ENCODE measurements around the gene UMAD1.

The UMAD1 gene

DNA sequence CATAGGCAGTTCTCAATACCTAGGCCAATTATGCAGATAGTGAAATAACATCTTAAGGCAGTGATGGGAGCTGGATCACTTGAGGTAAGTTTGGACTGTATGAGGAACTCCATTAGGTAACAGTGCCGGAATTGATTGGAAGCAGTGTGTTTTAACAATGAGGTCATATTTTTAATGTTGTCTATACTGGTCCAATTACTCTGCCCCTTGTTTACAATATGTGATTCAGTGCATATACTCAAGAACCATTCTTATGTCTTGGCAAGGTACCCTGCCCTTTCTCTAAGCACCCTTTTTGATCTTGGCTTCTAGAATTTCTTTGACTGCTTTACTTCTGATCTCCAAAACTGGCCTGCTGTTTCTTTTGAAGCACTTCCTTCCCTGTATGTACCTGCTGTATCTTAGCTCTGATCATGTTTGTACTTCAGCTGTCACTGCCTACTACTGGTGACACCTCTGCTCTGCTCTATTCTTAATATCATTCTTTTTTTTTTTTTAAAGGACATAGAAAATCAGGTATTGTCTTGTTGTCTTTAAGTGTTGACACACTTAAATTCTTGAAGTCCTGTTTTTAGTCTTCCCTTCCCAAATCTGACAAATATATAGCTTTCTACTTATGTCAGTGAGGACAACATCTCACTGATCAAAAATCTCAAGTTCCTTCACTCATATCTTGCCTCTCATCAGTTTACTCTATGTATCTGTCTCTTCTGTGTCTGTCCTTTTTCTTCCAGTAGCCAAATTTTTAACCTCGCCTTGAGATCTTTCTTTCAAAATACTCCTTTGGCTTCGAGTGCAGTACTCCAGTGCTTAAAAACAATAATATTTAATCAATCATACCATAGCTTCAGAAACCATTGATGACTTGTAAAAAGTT is 124.2 kb downstream of the UMAD1 start:
- no peak for TF ChIP-seq GATA1 (IDR thresholded peaks at IDR 0.05; ENCODE audit: low read depth, low read length)
- no peak for TF ChIP-seq POLR2A (IDR thresholded peaks at IDR 0.05; ENCODE audit: low read length)
- no peak for DNase-seq

DNA sequence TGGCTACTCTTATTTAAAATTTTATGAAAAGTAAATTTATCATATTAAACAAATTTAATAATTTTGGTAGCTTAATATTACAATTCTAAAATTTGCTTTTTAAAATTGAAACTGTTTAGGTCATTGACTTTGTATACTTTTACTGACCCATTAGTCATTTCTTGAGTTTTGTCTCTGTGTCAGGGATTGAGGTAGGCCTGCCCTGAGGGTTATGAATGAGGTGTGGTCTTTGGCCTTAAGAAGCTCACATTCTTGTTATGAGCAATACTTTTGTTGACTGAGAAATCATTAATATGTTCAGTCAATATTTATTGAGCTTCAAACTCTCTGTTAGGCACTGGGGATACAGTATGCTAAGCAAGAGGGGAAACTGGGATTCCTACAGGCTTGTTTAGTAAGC is 124.9 kb downstream of the UMAD1 start:
- no peak for DNase-seq
- TF ChIP-seq GATA1 (IDR thresholded peaks at IDR 0.05; ENCODE audit: low read depth, low read length) (no peak), POLR2A (IDR thresholded peaks at IDR 0.05; ENCODE audit: low read length) (no peak)

DNA sequence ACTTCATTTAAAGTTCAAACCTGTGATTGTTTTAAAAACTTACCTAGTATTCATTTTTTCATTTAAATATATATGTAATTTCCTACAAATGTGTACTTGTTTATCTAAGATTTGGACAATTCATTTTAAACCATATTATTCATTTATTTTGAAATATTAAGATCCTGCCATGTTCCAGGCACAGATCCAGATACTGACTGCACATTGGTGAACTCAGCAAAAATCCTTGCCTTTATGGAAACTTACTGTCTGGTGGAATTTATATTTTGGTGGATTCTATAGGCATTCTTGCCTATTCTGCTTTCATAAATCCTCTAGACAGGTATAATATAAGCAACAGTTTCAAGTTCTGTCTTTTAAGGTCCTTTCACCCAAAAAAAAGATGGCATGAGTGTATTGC is 126.1 kb downstream of the UMAD1 start:
- DNase-seq, result peak in 1 of 2 experiments; percentile 6
- no peak for TF ChIP-seq POLR2A (IDR thresholded peaks at IDR 0.05; ENCODE audit: low read length)
- no peak for TF ChIP-seq GATA1 (IDR thresholded peaks at IDR 0.05; ENCODE audit: low read depth, low read length)

DNA sequence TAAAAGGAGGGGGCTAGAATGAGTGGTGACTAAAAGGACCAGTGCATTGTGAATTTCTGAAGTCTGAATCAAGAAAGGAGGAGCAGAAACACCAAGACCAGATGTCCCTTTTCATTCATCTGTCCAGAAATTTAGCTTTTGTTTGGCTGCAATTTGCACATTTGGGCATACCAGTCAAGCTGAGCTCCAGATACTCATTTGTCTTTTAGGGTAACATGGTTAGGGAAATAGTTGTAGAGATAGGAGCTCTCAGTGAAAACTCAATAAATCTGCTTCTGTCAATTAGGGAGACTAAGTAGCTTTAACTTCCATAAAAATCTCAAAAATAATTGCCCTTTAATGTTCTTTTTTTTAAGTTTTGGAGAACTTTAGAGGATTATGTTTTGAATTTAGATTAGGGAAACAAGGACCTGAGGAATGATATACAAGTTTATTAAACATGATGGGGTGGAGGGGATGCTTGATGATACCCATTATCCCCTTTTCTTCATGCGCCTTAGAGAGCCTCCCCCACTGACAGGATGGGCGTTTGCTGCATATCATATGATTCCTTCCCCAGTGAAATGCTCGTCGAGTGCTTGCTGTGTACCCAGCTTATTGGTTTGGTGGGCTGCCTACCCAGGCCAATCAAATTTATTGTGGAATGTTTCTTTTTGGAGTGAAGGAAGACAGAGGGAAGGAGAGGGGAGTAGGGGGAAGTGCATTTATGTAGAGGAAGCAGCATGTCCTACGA is 128.6 kb downstream of the UMAD1 start:
- DNase-seq, result no peak
- TF ChIP-seq POLR2A (IDR thresholded peaks at IDR 0.05; ENCODE audit: low read length) (no peak), GATA1 (IDR thresholded peaks at IDR 0.05; ENCODE audit: low read depth, low read length) (no peak)

DNA sequence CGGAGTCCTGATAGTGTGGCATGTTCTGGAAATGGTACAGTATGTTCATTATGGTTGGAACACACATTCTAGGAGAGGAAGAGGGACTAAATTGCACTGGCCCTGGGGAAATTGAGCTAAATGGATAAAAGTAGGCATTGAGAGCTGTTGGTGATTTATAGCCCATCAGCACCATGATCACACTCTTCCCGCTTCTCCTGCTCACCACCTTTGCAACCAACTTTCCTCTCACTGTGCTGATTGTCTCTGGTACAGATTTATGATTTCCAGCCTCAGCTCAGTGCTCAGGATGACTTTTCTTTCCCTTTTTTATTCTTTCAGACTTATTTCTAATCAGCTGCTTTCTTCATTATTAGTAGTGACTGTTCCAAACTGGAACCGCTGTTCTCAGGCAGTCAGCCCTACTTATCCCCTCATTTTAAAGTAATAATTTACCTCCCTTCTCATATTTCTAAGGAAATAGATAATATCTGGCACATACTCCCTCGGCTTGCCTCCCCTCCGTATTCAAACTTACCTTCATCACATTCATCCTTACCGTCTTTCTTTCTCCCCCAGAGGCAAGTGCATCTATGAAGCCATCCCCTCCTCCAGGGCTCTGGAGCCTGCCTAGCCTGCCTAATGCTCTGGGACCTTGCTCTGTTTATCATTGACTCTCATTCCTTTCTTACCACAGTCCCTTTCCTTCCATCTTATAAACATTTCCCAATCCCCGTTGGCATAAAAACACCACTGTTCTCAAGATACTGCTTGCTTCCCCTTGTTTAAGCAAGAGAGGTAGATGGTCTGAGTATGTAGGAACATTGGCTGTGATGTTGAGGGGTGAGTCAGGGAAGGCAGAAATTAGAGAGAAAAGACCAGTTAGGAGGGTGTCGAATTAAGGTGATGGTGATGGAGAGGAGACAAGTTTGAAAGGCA is 129.4 kb downstream of the UMAD1 start:
- DNase-seq, result no peak
- TF ChIP-seq GATA1 (IDR thresholded peaks at IDR 0.05; ENCODE audit: low read depth, low read length) (no peak), POLR2A (IDR thresholded peaks at IDR 0.05; ENCODE audit: low read length) (no peak)

DNA sequence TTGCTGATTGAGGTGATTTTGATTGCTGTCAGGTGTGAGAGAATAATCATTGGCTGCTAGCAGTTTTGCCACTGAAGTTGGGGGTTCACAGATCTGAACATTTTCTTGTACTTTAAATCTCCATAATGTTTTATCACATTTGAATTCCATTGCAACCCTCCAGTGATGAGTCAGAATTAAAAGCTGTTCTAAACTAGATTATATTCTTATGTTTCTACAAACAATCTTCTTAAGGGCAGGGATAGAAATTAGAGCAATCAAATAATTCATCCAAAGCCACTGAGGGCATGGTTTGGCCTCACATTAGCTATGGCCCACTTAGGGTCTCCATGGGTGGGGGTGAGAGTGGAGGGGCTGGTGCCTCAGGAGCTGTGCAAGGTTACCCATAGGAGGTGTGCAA is 130.9 kb downstream of the UMAD1 start:
- DNase-seq, result no peak
- TF ChIP-seq POLR2A (IDR thresholded peaks at IDR 0.05; ENCODE audit: low read length), result no peak
- TF ChIP-seq GATA1 (IDR thresholded peaks at IDR 0.05; ENCODE audit: low read depth, low read length), result no peak

DNA sequence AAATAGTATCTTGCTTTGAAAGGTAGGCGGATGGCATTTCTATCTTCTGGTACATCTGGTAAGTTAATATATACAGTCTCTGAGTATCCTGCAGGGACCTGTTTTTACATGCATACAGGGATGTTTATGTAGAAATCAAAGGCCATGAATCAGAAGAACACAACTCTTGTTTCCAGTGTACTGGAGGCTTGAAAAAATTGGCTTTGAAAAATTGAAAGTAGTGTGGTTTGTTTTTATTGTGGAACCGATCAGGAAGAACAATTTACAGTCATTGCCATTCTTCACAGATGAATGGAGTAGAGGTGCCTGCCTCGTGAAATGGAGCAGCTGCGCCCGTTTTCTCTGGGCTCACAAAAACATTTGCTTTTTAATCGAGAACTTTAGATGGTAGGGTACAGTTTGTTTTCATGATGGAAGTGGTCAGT is 131.9 kb downstream of the UMAD1 start:
- DNase-seq, result no peak
- TF ChIP-seq POLR2A (IDR thresholded peaks at IDR 0.05; ENCODE audit: low read length), result no peak
- TF ChIP-seq GATA1 (IDR thresholded peaks at IDR 0.05; ENCODE audit: low read depth, low read length), result no peak

DNA sequence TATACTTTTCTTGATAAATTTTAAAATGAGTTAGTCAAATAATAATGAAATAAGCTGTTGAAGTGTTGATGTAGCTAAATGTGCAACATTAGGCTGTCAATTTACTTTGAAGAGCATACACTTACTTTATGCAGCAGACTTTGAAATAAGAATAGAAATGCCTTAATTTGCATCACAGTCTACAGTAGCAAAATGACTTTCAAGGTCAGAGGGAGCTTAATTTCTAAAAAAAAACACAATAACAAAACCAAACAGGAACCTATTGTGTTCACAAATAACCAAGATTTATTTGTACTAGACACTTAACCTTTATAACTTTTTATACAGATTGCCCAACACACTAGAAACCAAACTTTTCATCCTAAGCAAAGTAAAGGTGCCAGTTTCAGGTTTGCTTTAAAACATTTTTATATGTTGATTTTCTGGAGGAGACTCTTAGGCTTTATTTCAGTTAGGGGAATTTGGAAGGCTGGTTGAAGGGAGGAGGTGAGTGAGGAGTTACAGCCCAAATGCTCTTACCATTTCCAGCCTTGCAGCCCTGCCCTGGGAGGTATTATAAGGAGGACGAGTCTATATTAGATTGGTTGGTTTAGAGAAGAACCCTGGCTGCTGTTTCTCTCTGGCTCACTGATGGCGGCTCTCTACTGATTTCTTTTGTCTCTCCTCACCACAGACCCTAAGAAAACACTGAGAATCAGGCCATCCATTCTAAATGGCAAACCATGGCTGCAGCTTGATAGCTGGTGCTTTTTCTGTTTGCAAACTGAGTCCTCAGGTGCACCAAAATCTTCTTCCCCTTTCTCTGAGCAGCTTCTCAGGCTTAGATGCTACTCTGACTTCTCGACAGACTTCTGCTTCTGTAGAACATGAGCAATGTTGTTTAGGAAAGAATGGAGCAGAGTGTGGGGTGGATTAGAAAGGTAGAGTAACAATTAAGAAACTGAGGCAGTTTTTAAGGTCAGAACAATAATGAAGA is 133.1 kb downstream of the UMAD1 start:
- TF ChIP-seq POLR2A (IDR thresholded peaks at IDR 0.05; ENCODE audit: low read length) (no peak), GATA1 (IDR thresholded peaks at IDR 0.05; ENCODE audit: low read depth, low read length) (no peak)
- DNase-seq, result no peak

DNA sequence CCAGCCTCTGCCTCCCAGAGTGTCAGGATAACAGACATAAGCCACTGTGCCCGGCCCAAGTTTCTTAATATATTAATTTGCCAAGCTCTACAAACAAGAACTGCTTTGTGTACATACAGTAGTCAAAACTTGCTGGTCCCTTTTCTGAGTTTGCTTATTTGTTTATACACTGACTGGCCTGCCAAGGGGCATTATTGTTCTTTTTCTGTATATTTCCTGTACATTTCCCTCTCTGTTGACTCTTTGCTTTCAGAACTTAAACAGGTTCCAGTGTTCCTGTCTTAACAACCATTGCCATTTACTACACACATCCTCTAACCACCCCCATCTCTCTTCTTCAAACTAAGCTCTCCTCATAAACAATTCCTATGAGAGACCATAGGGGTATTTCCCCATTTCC is 139.3 kb downstream of the UMAD1 start:
- TF ChIP-seq GATA1 (IDR thresholded peaks at IDR 0.05; ENCODE audit: low read depth, low read length) (no peak), POLR2A (IDR thresholded peaks at IDR 0.05; ENCODE audit: low read length) (no peak)
- no peak for DNase-seq

DNA sequence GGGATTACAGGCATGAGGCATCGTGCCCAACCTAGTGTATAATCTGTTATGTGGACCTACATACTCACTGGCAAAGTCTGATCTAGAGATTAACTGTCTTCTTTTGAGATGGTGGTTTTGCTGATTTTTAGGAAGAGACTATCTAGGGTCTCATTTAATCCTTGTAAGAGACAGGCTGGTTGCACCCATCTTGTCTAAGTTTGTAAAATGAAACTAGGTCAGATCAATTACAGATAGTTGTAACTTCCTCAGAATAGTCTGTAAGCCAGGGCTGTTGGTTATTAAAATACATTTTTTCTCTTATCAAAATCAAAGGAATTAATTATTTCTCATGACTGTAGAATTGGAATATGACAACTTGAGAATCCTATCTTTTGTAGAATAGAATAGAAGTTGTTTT is 142.4 kb downstream of the UMAD1 start:
- peak in 1 of 2 experiments; percentile 4 for DNase-seq
- TF ChIP-seq POLR2A (IDR thresholded peaks at IDR 0.05; ENCODE audit: low read length) (no peak), GATA1 (IDR thresholded peaks at IDR 0.05; ENCODE audit: low read depth, low read length) (no peak)

DNA sequence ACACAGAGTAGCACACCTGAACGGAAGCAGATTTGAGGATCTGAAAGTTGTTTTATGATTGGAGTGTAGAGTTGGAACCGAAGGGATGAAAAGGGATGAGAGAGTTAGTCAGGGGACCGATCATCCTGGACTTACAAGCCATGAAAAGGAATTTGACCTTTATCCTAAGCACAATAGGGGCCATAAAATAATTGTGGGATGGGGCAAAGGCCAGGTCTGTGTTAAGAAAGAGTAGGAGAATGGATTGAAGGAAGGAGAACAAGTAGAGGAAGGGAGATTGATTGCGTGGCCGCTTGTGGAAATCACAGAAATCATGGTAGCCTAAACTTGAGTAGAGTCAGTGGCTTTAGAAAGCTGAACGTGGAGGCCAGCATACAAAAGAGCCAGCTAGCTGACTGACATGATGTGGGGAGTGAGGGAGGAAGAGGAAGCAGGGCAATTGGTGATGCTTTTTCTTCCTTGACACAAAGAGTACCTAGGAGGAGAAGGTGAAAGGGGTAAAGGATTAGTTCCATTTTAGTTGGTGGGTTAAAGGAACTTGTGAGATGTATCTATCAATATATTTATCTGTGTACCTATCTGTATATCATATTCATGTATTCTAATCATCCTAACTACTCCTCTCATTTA is 144.9 kb downstream of the UMAD1 start:
- DNase-seq, result peak in 1 of 2 experiments; percentile 3
- TF ChIP-seq GATA1 (IDR thresholded peaks at IDR 0.05; ENCODE audit: low read depth, low read length) (no peak), POLR2A (IDR thresholded peaks at IDR 0.05; ENCODE audit: low read length) (no peak)

DNA sequence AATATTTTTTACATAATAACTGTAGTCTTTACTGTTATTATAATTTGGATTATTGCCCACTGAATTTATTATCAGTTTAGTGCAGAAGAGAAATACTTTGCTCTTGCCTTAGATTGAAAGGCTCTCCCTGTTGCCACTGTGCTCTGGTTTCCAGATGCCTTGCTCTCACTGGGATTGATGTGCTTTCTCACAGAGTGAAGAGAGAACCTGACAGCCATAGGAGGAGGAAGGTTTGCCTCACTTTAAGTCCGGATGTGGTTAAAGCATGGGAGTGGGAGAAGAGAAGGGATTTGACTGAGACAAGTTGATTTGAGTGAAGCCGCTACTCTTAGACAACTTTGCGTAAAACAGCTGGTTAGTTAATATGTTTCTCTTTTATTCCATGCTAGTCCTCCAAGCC is 146.0 kb downstream of the UMAD1 start:
- TF ChIP-seq POLR2A (IDR thresholded peaks at IDR 0.05; ENCODE audit: low read length) (no peak), GATA1 (IDR thresholded peaks at IDR 0.05; ENCODE audit: low read depth, low read length) (no peak)

More for the DNA sequence above, 146.0 kb downstream of the UMAD1 start:
- peak; percentile 29 to 34 for DNase-seq
